Fibroblast of skin of abdomen (primary cell): ENCODE measurements around the gene NR4A2.
"Not testable (repeated sequence)": the region's sequence is repeated elsewhere in the genome, so short reads cannot be mapped to it uniquely, and the experiment has no call there.

Source experiments
- DNase-seq: peaks from one replicate; pipeline ENCODE4 v3.0.0-alpha.2; 2013

NR4A2 gene

GRCh38 chr2:156320486-156321098, 11.9 kb downstream of the NR4A2 start:
- peak; percentile 38 for DNase-seq

- DNase-seq = no peak
These were observed 12.6 kb downstream of the NR4A2 start for GRCh38 chr2:156319811-156320485.

- DNase-seq = no peak
These were observed 14.9 kb downstream of the NR4A2 start for GRCh38 chr2:156317631-156318030.

GRCh38 chr2:156311976-156312375, 20.5 kb downstream of the NR4A2 start:
- no peak for DNase-seq

GRCh38 chr2:156310773-156311172, 21.7 kb downstream of the NR4A2 start:
- DNase-seq = no peak

GRCh38 chr2:156309917-156310316, 22.6 kb downstream of the NR4A2 start:
- DNase-seq = no peak

GRCh38 chr2:156309167-156309566, 23.4 kb downstream of the NR4A2 start:
- no peak for DNase-seq

- DNase-seq = no peak
These were observed 25.7 kb downstream of the NR4A2 start for GRCh38 chr2:156306821-156307220.

- no peak for DNase-seq
These were observed 27.4 kb downstream of the NR4A2 start for GRCh38 chr2:156305121-156305520.

- no peak for DNase-seq
These were observed 32.2 kb downstream of the NR4A2 start for GRCh38 chr2:156300337-156300736.

GRCh38 chr2:156294945-156295580, 37.5 kb downstream of the NR4A2 start:
- no peak for DNase-seq

GRCh38 chr2:156293382-156293781, 39.1 kb downstream of the NR4A2 start:
- DNase-seq = not testable (repeated sequence)

- no peak for DNase-seq
These were observed 52.9 kb downstream of the NR4A2 start for GRCh38 chr2:156279446-156280150.
